Gastroesophageal sphincter (tissue), 4 donors: ENCODE data around the gene POLE4. TPM values are rescaled to one million over a fixed set of nuclear protein-coding genes. Genes with fewer than 3 reads are reported as not detected.

Experiments
- ATAC-seq: fragments of 150-250 bp; one replicate; pipeline ENCODE4 v1.9.1; 2016; ENCODE audit warnings: mild to moderate bottlenecking, moderate library complexity
- H3K27ac ChIP-seq, 4 donors: fragments of 200-600 bp; sonication (generic) in 3 of 4; 1 replicate in 3 of 4; 2 replicates in 1 of 4; pipeline ENCODE4 v1.5.1; 2016 to 2019
- H3K27me3 ChIP-seq: fragments of 200-600 bp; sonication (generic); one replicate; pipeline ENCODE4 v1.5.1; 2019
- H3K36me3 ChIP-seq, 2 donors: fragments of 200-600 bp; sonication (generic); one replicate each; pipeline ENCODE4 v1.5.1; 2019; ENCODE audit warnings: control low read depth in 1 of 2
- H3K4me1 ChIP-seq, 3 donors: fragments of 200-600 bp; sonication (generic); 1 replicate in 2 of 3; 2 replicates in 1 of 3; pipeline ENCODE4 v1.5.1; 2016 to 2019; ENCODE audit warnings: control low read depth in 2 of 3
- H3K4me3 ChIP-seq, 2 donors: fragments of 200-600 bp; sonication (generic); one replicate each; pipeline ENCODE4 v1.5.1; 2019; ENCODE audit warnings: mild to moderate bottlenecking in 1 of 2, moderate library complexity in 1 of 2
- H3K9me3 ChIP-seq, 3 donors: fragments of 200-600 bp; sonication (generic); one replicate each; pipeline ENCODE4 v1.5.1; 2017 to 2019; ENCODE audit warnings: control low read depth in 2 of 3
- CTCF ChIP-seq, 4 experiments: fragments of 200-600 bp in 2 of 4; fragments of 450-650 bp in 2 of 4; sonication (generic) in 1 of 4; IDR thresholded peaks; one replicate each; pipeline ENCODE4 v1.5.1; 2017 to 2019; ENCODE audit warnings: antibody characterized with exemption in 4 of 4, mild to moderate bottlenecking in 2 of 4, moderate library complexity in 2 of 4
- EP300 ChIP-seq: sonication (generic); formaldehyde crosslinking; IDR thresholded peaks from one replicate; pipeline ENCODE4 v1.6.1; 2017; ENCODE audit warnings: antibody characterized with exemption, mild to moderate bottlenecking
- POLR2A ChIP-seq, 2 donors: fragments of 450-650 bp; IDR thresholded peaks; one replicate each; pipeline ENCODE4 v1.6.1; 2017; ENCODE audit warnings: antibody characterized with exemption in 2 of 2, mild to moderate bottlenecking in 2 of 2, moderate library complexity in 1 of 2
- POLR2AphosphoS5 ChIP-seq: sonication (generic); formaldehyde crosslinking; IDR thresholded peaks from one replicate; pipeline ENCODE4 v1.6.1; 2017; ENCODE audit warnings: antibody characterized with exemption
- WGBS, 2 donors: methylation state at CpG; one replicate each; pipeline ENCODE4 v1.1.5; 2018; ENCODE audit warnings: low coverage in 1 of 2; 5-methylcytosine and 5-hydroxymethylcytosine counted together
- total RNA-seq, 4 donors: library from RNA; depleted of rRNA; stranded (reverse); fragments of >200 nt; gene quantifications; one replicate each; pipeline ENCODE4 v1.1.0, GENCODE V29; 2016

POLE4 gene
- total RNA-seq, 4 donors from 2014 or later = 17.7 to 34.1 (median 24.8) TPM

- 94 to 100% methylated on average over 1 to 2 of the region's 2 CpGs for WGBS, 2 donors
- peaks cover 0 to 16% (median 0%) of the 10 kb centered on the region in 3 donors for H3K9me3 ChIP-seq
- TF ChIP-seq POLR2AphosphoS5 (no peak), EP300 (no peak), POLR2A (IDR thresholded peaks at IDR 0.05) (no peak), CTCF (IDR thresholded peaks at IDR 0.05) (no peak)
Observed at GRCh38 chr2:74921236-74921736, 37.2 kb upstream of the POLE4 start.

GRCh38 chr2:74922592-74923227, 35.7 kb upstream of the POLE4 start:
- TF ChIP-seq CTCF (IDR thresholded peaks at IDR 0.05) (no peak), POLR2A (IDR thresholded peaks at IDR 0.05) (no peak), EP300 (no peak), POLR2AphosphoS5 (no peak)
- Histone ChIP-seq H3K36me3 (no peaks in the 10 kb centered on the region), H3K4me3 (no peak overlapping the region), H3K9me3 (peaks cover 0 to 16% (median 0%) of the 10 kb centered on the region in 3 donors), H3K27me3 (peaks cover 32% of the 10 kb centered on the region), H3K27ac (no peak overlapping the region), H3K4me1 (peaks cover 0 to 7% (median 3%) of the 10 kb centered on the region in 3 donors)
- WGBS, 2 donors = 79 to 83% methylated on average over 3 to 5 of the region's 5 CpGs
- ATAC-seq = peak; percentile 33

More at GRCh38 chr2:74921236-74921736, 37.2 kb upstream of the POLE4 start:
- Histone ChIP-seq H3K27me3 (peaks cover 37% of the 10 kb centered on the region), H3K4me1 (peaks cover 0 to 7% (median 3%) of the 10 kb centered on the region in 3 donors), H3K36me3 (no peaks in the 10 kb centered on the region), H3K4me3 (no peak overlapping the region), H3K27ac (no peak overlapping the region)
- ATAC-seq = no peak

GRCh38 chr2:74924463-74925265, 33.8 kb upstream of the POLE4 start:
- TF ChIP-seq CTCF (IDR thresholded peaks at IDR 0.05) = no peak
- no peak for TF ChIP-seq EP300
- no peak for TF ChIP-seq POLR2A (IDR thresholded peaks at IDR 0.05)
- TF ChIP-seq POLR2AphosphoS5 = no peak
- Histone ChIP-seq H3K27ac (no peak overlapping the region), H3K36me3 (no peaks in the 10 kb centered on the region), H3K9me3 (peaks cover 0 to 16% (median 0%) of the 10 kb centered on the region in 3 donors), H3K4me3 (no peak overlapping the region), H3K27me3 (peaks cover 18% of the 10 kb centered on the region), H3K4me1 (peaks cover 0 to 5% (median 3%) of the 10 kb centered on the region in 3 donors)
- WGBS, 2 donors = 86% methylated on average over 5 to 6 of the region's 11 CpGs
- no peak for ATAC-seq

- 70 to 71% methylated on average over 2 of the region's 2 CpGs for WGBS, 2 donors
- peaks cover 0 to 9% (median 0%) of the 10 kb centered on the region in 3 donors for H3K9me3 ChIP-seq
- TF ChIP-seq POLR2A (IDR thresholded peaks at IDR 0.05) = no peak
- TF ChIP-seq POLR2AphosphoS5 = no peak
- no peak for TF ChIP-seq EP300
- TF ChIP-seq CTCF (IDR thresholded peaks at IDR 0.05) = no peak
- H3K27me3 ChIP-seq = peaks cover 11% of the 10 kb centered on the region
- H3K36me3 ChIP-seq = peaks cover 0 to 5% of the 10 kb centered on the region in 2 donors
- no peaks in the 10 kb centered on the region for H3K4me1 ChIP-seq
- no peak overlapping the region for H3K27ac ChIP-seq
- no peak overlapping the region for H3K4me3 ChIP-seq
- no peak for ATAC-seq
Observed at GRCh38 chr2:74925361-74925786, 33.1 kb upstream of the POLE4 start.
